Measurements from ENCODE around the gene KCTD20.
A peak's percentile ranks its signal among the peaks of the same experiment; 100 is the strongest.

KCTD20 gene

DNA sequence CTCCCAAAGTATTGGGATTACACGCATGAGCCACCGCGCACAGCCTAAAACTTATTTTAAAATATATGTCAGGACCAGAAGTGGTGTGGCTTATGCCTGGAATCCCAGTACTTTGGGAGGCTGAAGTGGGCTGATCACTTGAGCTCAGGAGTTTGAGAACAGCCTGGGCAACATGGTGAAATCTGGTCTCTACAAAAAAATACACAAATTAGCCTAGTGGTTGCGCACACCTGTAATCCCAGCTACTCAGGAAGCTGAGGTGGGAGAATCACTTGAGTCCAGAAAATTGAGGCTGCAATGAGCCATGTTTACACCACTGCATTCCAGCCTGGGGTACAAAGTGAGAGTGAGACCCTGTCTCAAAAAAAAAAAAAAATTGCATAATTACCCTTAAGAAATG, 13.9 kb upstream of the KCTD20 start:
- Histone ChIP-seq H4K91ac (ENCODE audit: low read depth, low read length) (no peak overlapping the region), H3K79me1 (ENCODE audit: low read length) (peaks cover 14% of the 10 kb centered on the region), H4K8ac (ENCODE audit: low read depth, low read length) (no peak overlapping the region), H3K4me1 (ENCODE audit: control insufficient read depth in 1 of 2, insufficient read depth in 2 of 2, low read length in 2 of 2) (peaks cover 7 to 18% of the 10 kb centered on the region in 2 experiments), H3K23ac (ENCODE audit: low read length) (no peak overlapping the region), H4K12ac (ENCODE audit: low read depth, low read length) (no peak overlapping the region), H2AFZ (ENCODE audit: insufficient read depth, low read length, poor library complexity) (no peak overlapping the region), H3K9me3 (ENCODE audit: insufficient read depth, low read depth, low read length) (no peaks in the 10 kb centered on the region), H2BK5ac (ENCODE audit: low read depth, low read length, poor library complexity) (no peak overlapping the region), H3K79me2 (ENCODE audit: control insufficient read depth, insufficient read depth, low read length, poor library complexity) (no peaks in the 10 kb centered on the region), H3K4ac (ENCODE audit: low read depth, low read length) (no peak overlapping the region), H2AK5ac (ENCODE audit: low read length) (no peak overlapping the region), H3K14ac (ENCODE audit: low read length) (no peak overlapping the region), H2BK12ac (ENCODE audit: low read length) (peak overlapping the region; percentile 17), H3K36me3 (ENCODE audit: control insufficient read depth in 1 of 2, insufficient read depth in 2 of 2, low read length in 2 of 2) (no peaks in the 10 kb centered on the region), H3K4me2 (ENCODE audit: low read length) (no peak overlapping the region), H3K18ac (ENCODE audit: low read length) (no peak overlapping the region), H3K27ac (ENCODE audit: low read depth, low read length) (no peak overlapping the region), H3K27me3 (ENCODE audit: insufficient read depth, low read length) (no peaks in the 10 kb centered on the region), H3K4me3 (ENCODE audit: low read depth, low read length) (no peak overlapping the region), H2BK120ac (ENCODE audit: insufficient read depth, low read length, poor library complexity) (peak overlapping the region; percentile 60), H3K9ac (ENCODE audit: low read length) (no peak overlapping the region)
- WGBS (ENCODE audit: extremely low coverage, insufficient coverage, insufficient read length), result no CpG with 5 or more reads among the region's 4 CpGs
- DNase-seq, result peak in 1 of 2 donors; percentile 33

DNA sequence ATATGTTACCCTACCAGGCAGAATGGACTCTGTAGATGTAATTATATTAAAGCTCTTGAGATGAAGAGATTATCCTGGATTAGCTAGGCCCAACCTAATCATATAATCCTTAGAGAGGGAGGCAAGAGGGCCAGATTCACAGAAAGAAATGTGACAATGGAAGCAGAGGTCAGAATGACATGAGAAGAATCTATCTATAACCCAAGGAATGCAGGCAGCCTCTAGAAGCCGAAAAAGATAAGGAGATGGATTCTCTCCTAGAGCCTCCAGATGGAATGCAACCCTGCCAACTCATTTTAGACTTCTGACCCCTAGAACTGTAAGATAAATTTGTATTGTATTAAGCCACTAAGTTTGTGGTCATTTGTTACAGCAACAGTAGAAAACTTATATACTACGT, 12.4 kb upstream of the KCTD20 start:
- H3K4me1 ChIP-seq (ENCODE audit: control insufficient read depth in 1 of 2, insufficient read depth in 2 of 2, low read length in 2 of 2), result peaks cover 7 to 18% of the 10 kb centered on the region in 2 experiments
- H4K12ac ChIP-seq (ENCODE audit: low read depth, low read length), result no peak overlapping the region
- no peak overlapping the region for H2BK12ac ChIP-seq (ENCODE audit: low read length)
- H3K18ac ChIP-seq (ENCODE audit: low read length), result no peak overlapping the region
- H3K79me2 ChIP-seq (ENCODE audit: control insufficient read depth, insufficient read depth, low read length, poor library complexity), result no peaks in the 10 kb centered on the region
- H3K27me3 ChIP-seq (ENCODE audit: insufficient read depth, low read length), result no peaks in the 10 kb centered on the region
- H3K4ac ChIP-seq (ENCODE audit: low read depth, low read length), result no peak overlapping the region
- no peak overlapping the region for H2AFZ ChIP-seq (ENCODE audit: insufficient read depth, low read length, poor library complexity)
- H3K9ac ChIP-seq (ENCODE audit: low read length), result no peak overlapping the region
- H3K4me2 ChIP-seq (ENCODE audit: low read length), result no peak overlapping the region
- peak; percentile 71 to 84 for DNase-seq
- WGBS (ENCODE audit: extremely low coverage, insufficient coverage, insufficient read length), result 100% methylated on average over 1 of the region's 2 CpGs
- no peak overlapping the region for H3K14ac ChIP-seq (ENCODE audit: low read length)
- H2AK5ac ChIP-seq (ENCODE audit: low read length), result no peak overlapping the region
- H3K79me1 ChIP-seq (ENCODE audit: low read length), result peaks cover 14% of the 10 kb centered on the region
- no peak overlapping the region for H3K23ac ChIP-seq (ENCODE audit: low read length)
- no peak overlapping the region for H3K4me3 ChIP-seq (ENCODE audit: low read depth, low read length)
- H2BK5ac ChIP-seq (ENCODE audit: low read depth, low read length, poor library complexity), result no peak overlapping the region
- H3K27ac ChIP-seq (ENCODE audit: low read depth, low read length), result peak overlapping the region; percentile 27
- H3K36me3 ChIP-seq (ENCODE audit: control insufficient read depth in 1 of 2, insufficient read depth in 2 of 2, low read length in 2 of 2), result no peaks in the 10 kb centered on the region
- no peak overlapping the region for H2BK120ac ChIP-seq (ENCODE audit: insufficient read depth, low read length, poor library complexity)
- H4K91ac ChIP-seq (ENCODE audit: low read depth, low read length), result no peak overlapping the region
- H4K8ac ChIP-seq (ENCODE audit: low read depth, low read length), result no peak overlapping the region
- no peaks in the 10 kb centered on the region for H3K9me3 ChIP-seq (ENCODE audit: insufficient read depth, low read depth, low read length)

DNA sequence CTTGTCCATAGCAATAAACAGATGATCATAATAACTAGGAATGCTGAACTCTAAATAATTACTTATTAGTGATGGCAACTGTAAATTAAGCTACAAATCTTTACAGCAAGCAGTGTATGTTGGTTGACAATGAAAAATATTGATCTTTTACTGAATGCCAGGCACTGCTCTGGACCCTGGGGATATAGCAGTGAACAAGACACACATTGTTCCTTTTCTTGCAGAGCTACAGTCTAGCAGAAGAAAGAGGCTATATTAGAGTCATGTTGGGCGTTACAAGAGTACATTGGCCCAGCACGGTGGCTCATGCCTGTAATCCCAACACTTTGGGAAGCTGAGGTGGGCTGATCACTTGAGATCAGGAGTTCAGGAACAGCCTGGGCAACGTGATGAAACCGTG, 11.6 kb upstream of the KCTD20 start:
- Histone ChIP-seq H3K9me3 (ENCODE audit: insufficient read depth, low read depth, low read length) (no peaks in the 10 kb centered on the region), H3K18ac (ENCODE audit: low read length) (peak overlapping the region; percentile 46)

DNA sequence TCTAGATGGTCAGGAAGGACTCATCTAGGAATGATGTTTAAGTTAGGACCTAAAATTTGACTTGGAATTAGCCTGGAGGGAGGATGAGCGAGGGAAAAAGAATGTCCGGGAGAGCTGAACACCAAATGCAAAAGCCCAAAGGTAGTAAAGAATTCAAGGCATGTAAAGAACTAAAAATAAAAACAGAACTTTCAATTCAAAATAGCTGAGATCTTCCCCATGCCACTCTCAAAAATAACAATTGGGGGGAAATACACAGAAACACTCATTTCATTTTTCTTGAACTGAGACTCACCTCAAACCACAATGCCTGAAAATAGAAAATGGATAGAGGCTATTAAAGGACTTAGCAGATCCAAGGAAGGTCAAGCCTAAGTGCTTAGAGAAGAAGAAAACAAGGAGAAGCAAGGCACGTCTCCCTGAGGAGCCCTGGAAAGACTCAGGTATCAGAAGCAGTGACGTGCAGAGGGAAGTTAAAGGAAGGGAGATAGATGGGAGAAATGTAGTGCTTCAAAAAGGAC, 10.6 kb upstream of the KCTD20 start:
- peak; percentile 80 to 95 for DNase-seq
- Histone ChIP-seq H2AK5ac (ENCODE audit: low read length) (no peak overlapping the region), H2AFZ (ENCODE audit: insufficient read depth, low read length, poor library complexity) (no peak overlapping the region), H3K4me3 (ENCODE audit: low read depth, low read length) (no peak overlapping the region), H3K27me3 (ENCODE audit: insufficient read depth, low read length) (no peaks in the 10 kb centered on the region), H3K79me1 (ENCODE audit: low read length) (peaks cover 14% of the 10 kb centered on the region), H3K4me1 (ENCODE audit: control insufficient read depth in 1 of 2, insufficient read depth in 2 of 2, low read length in 2 of 2) (peaks cover 7 to 18% of the 10 kb centered on the region in 2 experiments), H2BK12ac (ENCODE audit: low read length) (no peak overlapping the region), H4K12ac (ENCODE audit: low read depth, low read length) (no peak overlapping the region), H4K8ac (ENCODE audit: low read depth, low read length) (no peak overlapping the region), H3K9me3 (ENCODE audit: insufficient read depth, low read depth, low read length) (no peaks in the 10 kb centered on the region), H3K36me3 (ENCODE audit: control insufficient read depth in 1 of 2, insufficient read depth in 2 of 2, low read length in 2 of 2) (no peaks in the 10 kb centered on the region), H3K14ac (ENCODE audit: low read length) (no peak overlapping the region), H3K9ac (ENCODE audit: low read length) (no peak overlapping the region), H3K4me2 (ENCODE audit: low read length) (peak overlapping the region; percentile 9), H4K91ac (ENCODE audit: low read depth, low read length) (no peak overlapping the region), H2BK120ac (ENCODE audit: insufficient read depth, low read length, poor library complexity) (peak overlapping the region; percentile 55), H3K4ac (ENCODE audit: low read depth, low read length) (no peak overlapping the region), H3K23ac (ENCODE audit: low read length) (no peak overlapping the region), H2BK5ac (ENCODE audit: low read depth, low read length, poor library complexity) (peak overlapping the region; percentile 73), H3K79me2 (ENCODE audit: control insufficient read depth, insufficient read depth, low read length, poor library complexity) (no peaks in the 10 kb centered on the region), H3K27ac (ENCODE audit: low read depth, low read length) (peak overlapping the region; percentile 94), H3K18ac (ENCODE audit: low read length) (no peak overlapping the region)
- WGBS (ENCODE audit: extremely low coverage, insufficient coverage, insufficient read length), result no CpG with 5 or more reads among the region's 4 CpGs

More for the DNA sequence above, 11.6 kb upstream of the KCTD20 start:
- Histone ChIP-seq H3K27me3 (ENCODE audit: insufficient read depth, low read length) (no peaks in the 10 kb centered on the region), H3K9ac (ENCODE audit: low read length) (no peak overlapping the region), H4K91ac (ENCODE audit: low read depth, low read length) (peak overlapping the region; percentile 84), H2BK12ac (ENCODE audit: low read length) (peak overlapping the region; percentile 99), H3K79me2 (ENCODE audit: control insufficient read depth, insufficient read depth, low read length, poor library complexity) (no peaks in the 10 kb centered on the region), H4K8ac (ENCODE audit: low read depth, low read length) (peak overlapping the region; percentile 61), H2AK5ac (ENCODE audit: low read length) (peak overlapping the region; percentile 72), H3K27ac (ENCODE audit: low read depth, low read length) (peak overlapping the region; percentile 80), H4K12ac (ENCODE audit: low read depth, low read length) (no peak overlapping the region), H2BK120ac (ENCODE audit: insufficient read depth, low read length, poor library complexity) (peak overlapping the region; percentile 76), H3K4ac (ENCODE audit: low read depth, low read length) (peak overlapping the region; percentile 81), H3K14ac (ENCODE audit: low read length) (peak overlapping the region; percentile 59), H2AFZ (ENCODE audit: insufficient read depth, low read length, poor library complexity) (no peak overlapping the region), H3K23ac (ENCODE audit: low read length) (no peak overlapping the region), H3K4me1 (ENCODE audit: control insufficient read depth in 1 of 2, insufficient read depth in 2 of 2, low read length in 2 of 2) (peaks cover 7 to 18% of the 10 kb centered on the region in 2 experiments), H3K4me2 (ENCODE audit: low read length) (no peak overlapping the region), H2BK5ac (ENCODE audit: low read depth, low read length, poor library complexity) (peak overlapping the region; percentile 86), H3K79me1 (ENCODE audit: low read length) (peaks cover 14% of the 10 kb centered on the region), H3K36me3 (ENCODE audit: control insufficient read depth in 1 of 2, insufficient read depth in 2 of 2, low read length in 2 of 2) (no peaks in the 10 kb centered on the region), H3K4me3 (ENCODE audit: low read depth, low read length) (no peak overlapping the region)
- DNase-seq, result no peak
- WGBS (ENCODE audit: extremely low coverage, insufficient coverage, insufficient read length), result no CpG with 5 or more reads among the region's 4 CpGs

Measured in trophoblast cell (in vitro differentiated cells and primary cell).